HepG2 (cell line): Measurements from ENCODE around the gene TEC. TPM values are rescaled to one million over a fixed set of nuclear protein-coding genes. Genes with fewer than 3 reads are reported as not detected.

Experiments used
- ATAC-seq: fragments of 200-7000 bp; cut with Tn5 transposase; 3 replicates; pipeline ENCODE4 v1.9.1; 2020; ENCODE audit warnings: mild to moderate bottlenecking, moderate library complexity
- BruUV-seq: library from RNA; stranded (reverse); fragments of 400-500 nt; replicated peaks from 2 replicates; lab custom pipeline; 2021; lab: Mats Ljungman, UMichigan
- CTCF ChIA-PET: fragments of 300-600 bp; formaldehyde crosslinking; extraction: SDS; loops from one replicate; lab custom pipeline; 2021; ENCODE audit warnings: low total read pairs, inconsistent platforms, low intra/inter-chr PET ratio; lab: Yijun Ruan, JAX
- POLR2A ChIA-PET: fragments of 350-600 bp; sonication (Branson Sonifier 250); formaldehyde crosslinking; loops from one replicate; lab custom pipeline; 2020; ENCODE audit warnings: antibody characterized with exemption, inconsistent platforms; lab: Yijun Ruan, JAX
- DNase-seq: peaks from one replicate; pipeline ENCODE4 v3.0.0-alpha.2; 2015; ENCODE audit warnings: low spot score
- FAIRE-seq: peaks from 3 replicates; lab custom pipeline; 2011; peaks lifted over from hg19 to GRCh38; lab: Jason Lieb, UNC
- H2AFZ ChIP-seq: one replicate; pipeline ENCODE4 v1.6.1; 2011; ENCODE audit warnings: low read length, inconsistent platforms
- H3K27ac ChIP-seq: fragments of 300-600 bp; 3 replicates; pipeline ENCODE4 v1.8.0; 2011; ENCODE audit warnings: mixed run types, mild to moderate bottlenecking, mixed read lengths, low read length, inconsistent platforms; ENCODE audit not compliant: insufficient read depth; ENCODE audit errors: extremely low read length
- H3K27me3 ChIP-seq, 2 experiments: fragments of 200-600 bp in 1 of 2; 2 replicates in 1 of 2; 3 replicates in 1 of 2; pipeline versions ENCODE4 v1.6.0 to v1.8.0; 2011; ENCODE audit warnings: low read length in 2 of 2, mild to moderate bottlenecking in 2 of 2, moderate library complexity in 2 of 2, inconsistent platforms in 1 of 2; ENCODE audit not compliant: insufficient read depth in 2 of 2, control insufficient read depth in 1 of 2
- H3K36me3 ChIP-seq, 2 experiments: fragments of 200-600 bp in 1 of 2; replicated peaks in 1 of 2; 2 replicates in 1 of 2; 3 replicates in 1 of 2; pipeline versions ENCODE4 v1.5.1 to v1.8.0; 2011; ENCODE audit warnings: low read length in 2 of 2, inconsistent platforms in 1 of 2; ENCODE audit not compliant: insufficient read depth in 2 of 2, control insufficient read depth in 1 of 2
- H3K4me1 ChIP-seq: 2 replicates; pipeline ENCODE4 v1.5.1; 2012; ENCODE audit warnings: low read length, inconsistent platforms; ENCODE audit not compliant: insufficient read depth
- H3K4me2 ChIP-seq: 2 replicates; pipeline ENCODE4 v1.6.0; 2011; ENCODE audit warnings: low read depth, low read length, inconsistent platforms
- H3K4me3 ChIP-seq, 3 experiments: fragments of 200-600 bp in 1 of 3; sonication (generic), shearing (Covaris generic) in 1 of 3; replicated peaks in 1 of 3; 2 replicates each; pipeline ENCODE4 v1.5.1; 2011 to 2016; ENCODE audit warnings: low read length in 3 of 3, inconsistent platforms in 2 of 3, low read depth in 2 of 3, mild to moderate bottlenecking in 2 of 3, control low read depth in 1 of 3, mixed read lengths in 1 of 3; ENCODE audit not compliant: insufficient read depth in 1 of 3
- H3K79me2 ChIP-seq: one replicate; pipeline ENCODE4 v1.6.1; 2011; ENCODE audit warnings: low read length, inconsistent platforms; ENCODE audit not compliant: insufficient read depth
- H3K9ac ChIP-seq: 2 replicates; pipeline ENCODE4 v1.6.0; 2011; ENCODE audit warnings: mild to moderate bottlenecking, low read depth, low read length, inconsistent platforms; ENCODE audit not compliant: insufficient read depth
- H3K9me3 ChIP-seq: 2 replicates; pipeline ENCODE4 v1.5.1; 2012; ENCODE audit warnings: mild to moderate bottlenecking, low read length
- H4K20me1 ChIP-seq: 2 replicates; pipeline ENCODE4 v1.6.0; 2011; ENCODE audit warnings: inconsistent platforms, mild to moderate bottlenecking, low read length, moderate library complexity; ENCODE audit not compliant: insufficient read depth
- ATF7 ChIP-seq, 2 experiments: fragments of 450-650 bp in 1 of 2; sonication (generic) in 1 of 2; formaldehyde crosslinking in 1 of 2; IDR thresholded peaks; 2 replicates each; pipeline versions ENCODE4 v1.4.0 to v1.6.1; 2016 to 2020; ENCODE audit warnings: antibody characterized with exemption in 1 of 2, mild to moderate bottlenecking in 1 of 2, missing genetic modification reagents in 1 of 2
- JUN ChIP-seq: sonication (generic); formaldehyde crosslinking; IDR thresholded peaks from 2 replicates; pipeline ENCODE4 v1.4.0; 2020; ENCODE audit warnings: mild to moderate bottlenecking, missing genetic modification reagents
- STAG1 ChIP-seq: sonication (generic); formaldehyde crosslinking; IDR thresholded peaks from 2 replicates; pipeline ENCODE4 v1.4.0; 2020; ENCODE audit warnings: missing genetic modification reagents
- ZFAT ChIP-seq: sonication (generic); formaldehyde crosslinking; conservative IDR thresholded peaks from 2 replicates; pipeline ENCODE4 v1.8.1; 2023; ENCODE audit warnings: missing genetic modification reagents, inconsistent platforms
- ZNF75D ChIP-seq: sonication (generic); formaldehyde crosslinking; IDR thresholded peaks from 2 replicates; pipeline ENCODE4 v1.8.1; 2023; ENCODE audit warnings: missing genetic modification reagents, mild to moderate bottlenecking, borderline replicate concordance
- ZNF766 ChIP-seq: sonication (generic); formaldehyde crosslinking; IDR thresholded peaks from 2 replicates; pipeline ENCODE4 v1.5.0; 2020; ENCODE audit warnings: missing genetic modification reagents, borderline replicate concordance
- WGBS: methylation state at CpG from one replicate; pipeline ENCODE4 v1.1.6; 2017; ENCODE audit warnings: low lambda C conversion rate; 5-methylcytosine and 5-hydroxymethylcytosine counted together
- in situ Hi-C: cut with HindIII; loops from 2 replicates; pipeline ENCODE4 v1.10.0; 2017; ENCODE audit warnings: low pct_unique_long_range_greater_than_20kb; ENCODE audit not compliant: extremely low pct_ligation_motif_present
- intact Hi-C: fragments of 100-400 bp; cut with micrococcal nuclease; formaldehyde crosslinking; loops from one replicate; pipeline ENCODE4 v1.10.0; 2022; ENCODE audit not compliant: unreplicated experiment
- polyA plus RNA-seq, 8 experiments: library from polyadenylated mRNA; depleted of rRNA in 3 of 8; stranded (reverse) in 7 of 8; unstranded in 1 of 8; fragments of >200 nt; fragmentation: Illumina TruSeq in 4 of 8; extraction: Trizol in 4 of 8; gene quantifications; 2 replicates each; pipeline versions ENCODE4 v1.2.1 to v1.2.3, GENCODE V29; 2011 to 2016; ENCODE audit warnings: low read depth in 4 of 8, missing spikeins in 1 of 8, mixed read lengths in 1 of 8; ENCODE audit not compliant: insufficient read depth in 1 of 8
- total RNA-seq, 5 experiments: library from RNA; depleted of rRNA; stranded (reverse); fragments of >200 nt; fragmentation: Illumina TruSeq; extraction: Trizol; gene quantifications; 2 replicates each; pipeline ENCODE4 v1.2.3, GENCODE V29; 2016; ENCODE audit warnings: low read depth in 1 of 5
- TF ChIP-seq, protein P1 (sequence below): IDR thresholded peaks from 2 replicates; pipeline ENCODE4 v1.4.0; 2020; ENCODE audit warnings: mild to moderate bottlenecking, missing genetic modification reagents
- TF ChIP-seq, protein P2 (sequence below): sonication (generic); formaldehyde crosslinking; IDR thresholded peaks from 2 replicates; pipeline ENCODE4 v1.5.0; 2020; ENCODE audit warnings: mild to moderate bottlenecking, missing genetic modification reagents, moderate library complexity

Gene TEC
- total and polyA plus RNA-seq, 2 of the 13 experiments (the other 11 are each of a cell fraction or from before 2014, with no cell fraction given): 0.05 to 0.20 TPM

DNA sequence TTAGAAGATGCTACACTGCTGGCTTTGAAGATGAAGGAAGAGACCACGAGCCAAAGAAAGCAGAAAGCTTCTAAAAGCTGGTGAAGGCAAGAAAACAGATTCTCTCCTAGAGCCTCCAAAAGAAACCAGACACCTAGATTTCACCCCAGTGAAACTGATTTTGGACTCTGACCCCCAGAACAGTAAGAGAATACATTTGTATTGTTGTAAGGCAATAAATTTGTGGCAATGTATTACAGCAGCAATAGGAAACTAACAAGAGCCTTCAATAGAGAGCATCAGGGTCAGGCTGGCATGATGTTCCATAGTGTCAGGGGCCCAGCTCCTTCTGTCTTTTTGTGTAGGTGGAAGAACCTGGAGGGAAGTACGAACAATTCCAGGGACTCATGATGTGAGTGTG, 6.0 kb upstream of the TEC start (continued):
- TF ChIP-seq, protein P1, sequence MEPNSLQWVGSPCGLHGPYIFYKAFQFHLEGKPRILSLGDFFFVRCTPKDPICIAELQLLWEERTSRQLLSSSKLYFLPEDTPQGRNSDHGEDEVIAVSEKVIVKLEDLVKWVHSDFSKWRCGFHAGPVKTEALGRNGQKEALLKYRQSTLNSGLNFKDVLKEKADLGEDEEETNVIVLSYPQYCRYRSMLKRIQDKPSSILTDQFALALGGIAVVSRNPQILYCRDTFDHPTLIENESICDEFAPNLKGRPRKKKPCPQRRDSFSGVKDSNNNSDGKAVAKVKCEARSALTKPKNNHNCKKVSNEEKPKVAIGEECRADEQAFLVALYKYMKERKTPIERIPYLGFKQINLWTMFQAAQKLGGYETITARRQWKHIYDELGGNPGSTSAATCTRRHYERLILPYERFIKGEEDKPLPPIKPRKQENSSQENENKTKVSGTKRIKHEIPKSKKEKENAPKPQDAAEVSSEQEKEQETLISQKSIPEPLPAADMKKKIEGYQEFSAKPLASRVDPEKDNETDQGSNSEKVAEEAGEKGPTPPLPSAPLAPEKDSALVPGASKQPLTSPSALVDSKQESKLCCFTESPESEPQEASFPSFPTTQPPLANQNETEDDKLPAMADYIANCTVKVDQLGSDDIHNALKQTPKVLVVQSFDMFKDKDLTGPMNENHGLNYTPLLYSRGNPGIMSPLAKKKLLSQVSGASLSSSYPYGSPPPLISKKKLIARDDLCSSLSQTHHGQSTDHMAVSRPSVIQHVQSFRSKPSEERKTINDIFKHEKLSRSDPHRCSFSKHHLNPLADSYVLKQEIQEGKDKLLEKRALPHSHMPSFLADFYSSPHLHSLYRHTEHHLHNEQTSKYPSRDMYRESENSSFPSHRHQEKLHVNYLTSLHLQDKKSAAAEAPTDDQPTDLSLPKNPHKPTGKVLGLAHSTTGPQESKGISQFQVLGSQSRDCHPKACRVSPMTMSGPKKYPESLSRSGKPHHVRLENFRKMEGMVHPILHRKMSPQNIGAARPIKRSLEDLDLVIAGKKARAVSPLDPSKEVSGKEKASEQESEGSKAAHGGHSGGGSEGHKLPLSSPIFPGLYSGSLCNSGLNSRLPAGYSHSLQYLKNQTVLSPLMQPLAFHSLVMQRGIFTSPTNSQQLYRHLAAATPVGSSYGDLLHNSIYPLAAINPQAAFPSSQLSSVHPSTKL (CRISPR knock-in tag): no peak
- no peak for TF ChIP-seq ATF7 (IDR thresholded peaks at IDR 0.05)
- TF ChIP-seq ATF7 (CRISPR knock-in tag; IDR thresholded peaks at IDR 0.05): no peak
- TF ChIP-seq ZFAT (CRISPR knock-in tag): no peak
- TF ChIP-seq JUN: no peak
- TF ChIP-seq ZNF75D (CRISPR knock-in tag): no peak

DNA sequence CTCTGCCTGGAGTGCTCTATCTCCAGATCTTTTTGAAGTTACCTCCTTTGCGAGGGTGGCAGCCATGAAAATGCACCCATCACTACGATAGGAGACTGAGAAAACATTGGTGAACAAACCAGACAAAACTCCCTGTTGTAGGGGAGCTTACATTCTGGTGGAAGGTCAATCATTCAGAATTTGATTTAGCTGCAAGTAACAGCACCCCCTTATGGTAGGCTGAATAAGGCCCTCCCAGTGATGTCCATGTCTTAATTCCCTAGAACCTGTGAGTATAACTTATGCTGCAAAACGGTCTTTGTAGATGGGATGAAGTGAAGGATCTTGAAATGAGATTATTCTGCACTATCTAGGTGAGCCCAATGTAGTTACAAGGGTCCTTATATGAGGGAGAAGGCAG, 5.6 kb upstream of the TEC start:
- FAIRE-seq (no peak), ATAC-seq (peak; percentile 70), DNase-seq (peak; percentile 15)
- POLR2A ChIA-PET: no interaction called here
- H3K9ac ChIP-seq: no peak overlapping the region
- no peak overlapping the region for H3K27ac ChIP-seq
- intact Hi-C loops (loop anchor here (1.0 kb wide), 1 partner anchor 148 kb away; no protein-coding TSS in a partner anchor), in situ Hi-C loops (loop anchor here (10.0 kb wide), 1 partner anchor 130 kb away; no protein-coding TSS in a partner anchor)
- no peak overlapping the region for H3K4me3 ChIP-seq
- H3K27me3 ChIP-seq: peaks cover 0 to 7% of the 10 kb centered on the region in 2 experiments; a peak in 1 of 5 replicates
- no peak overlapping the region for H3K4me2 ChIP-seq
- no TSS peak for BruUV-seq
- TF ChIP-seq, protein P2, sequence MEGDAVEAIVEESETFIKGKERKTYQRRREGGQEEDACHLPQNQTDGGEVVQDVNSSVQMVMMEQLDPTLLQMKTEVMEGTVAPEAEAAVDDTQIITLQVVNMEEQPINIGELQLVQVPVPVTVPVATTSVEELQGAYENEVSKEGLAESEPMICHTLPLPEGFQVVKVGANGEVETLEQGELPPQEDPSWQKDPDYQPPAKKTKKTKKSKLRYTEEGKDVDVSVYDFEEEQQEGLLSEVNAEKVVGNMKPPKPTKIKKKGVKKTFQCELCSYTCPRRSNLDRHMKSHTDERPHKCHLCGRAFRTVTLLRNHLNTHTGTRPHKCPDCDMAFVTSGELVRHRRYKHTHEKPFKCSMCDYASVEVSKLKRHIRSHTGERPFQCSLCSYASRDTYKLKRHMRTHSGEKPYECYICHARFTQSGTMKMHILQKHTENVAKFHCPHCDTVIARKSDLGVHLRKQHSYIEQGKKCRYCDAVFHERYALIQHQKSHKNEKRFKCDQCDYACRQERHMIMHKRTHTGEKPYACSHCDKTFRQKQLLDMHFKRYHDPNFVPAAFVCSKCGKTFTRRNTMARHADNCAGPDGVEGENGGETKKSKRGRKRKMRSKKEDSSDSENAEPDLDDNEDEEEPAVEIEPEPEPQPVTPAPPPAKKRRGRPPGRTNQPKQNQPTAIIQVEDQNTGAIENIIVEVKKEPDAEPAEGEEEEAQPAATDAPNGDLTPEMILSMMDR: peak; percentile 44
- peak; percentile 46 for TF ChIP-seq STAG1 (CRISPR knock-in tag)
- no peak for TF ChIP-seq ZNF766 (CRISPR knock-in tag)
- no peaks in the 10 kb centered on the region for H4K20me1 ChIP-seq
- no peak overlapping the region for H2AFZ ChIP-seq
- no peaks in the 10 kb centered on the region for H3K36me3 ChIP-seq
- 0 out of 2 replicates have a peak, but pooled peaks cover 4% of the 10 kb centered on the region for H3K4me1 ChIP-seq
- no peaks in the 10 kb centered on the region for H3K9me3 ChIP-seq
- CTCF ChIA-PET: no interaction called here
- WGBS: 0% methylated on average over 3 of the region's 3 CpGs
- no peaks in the 10 kb centered on the region for H3K79me2 ChIP-seq
